Osteoblast (primary cell): Measurements from ENCODE around the gene SERINC1. TPM values are rescaled to one million over a fixed set of nuclear protein-coding genes. Genes with fewer than 3 reads are reported as not detected.

Experiments used
- DNase-seq: peaks from one replicate; pipeline ENCODE4 v3.0.0; 2011; ENCODE audit warnings: low spot score, mixed read lengths; ENCODE audit not compliant: insufficient read length; ENCODE audit errors: missing footprints
- H2AFZ ChIP-seq: 2 replicates; pipeline ENCODE4 v1.6.0; 2011; ENCODE audit warnings: mild to moderate bottlenecking, low read length
- H3K27ac ChIP-seq: 2 replicates; pipeline ENCODE4 v1.5.1; 2011; ENCODE audit warnings: mild to moderate bottlenecking, low read depth, low read length, moderate library complexity
- H3K27me3 ChIP-seq: 2 replicates; pipeline ENCODE4 v1.6.0; 2012; ENCODE audit warnings: mild to moderate bottlenecking, control low read depth, inconsistent platforms, low read length, moderate library complexity; ENCODE audit not compliant: insufficient read depth
- H3K36me3 ChIP-seq: 2 replicates; pipeline ENCODE4 v1.5.1; 2011; ENCODE audit warnings: mild to moderate bottlenecking, low read length, control low read depth, moderate library complexity; ENCODE audit not compliant: insufficient read depth
- H3K4me1 ChIP-seq: 2 replicates; pipeline ENCODE4 v1.5.1; 2011; ENCODE audit warnings: mild to moderate bottlenecking, low read length, control low read depth, moderate library complexity; ENCODE audit not compliant: insufficient read depth
- H3K4me2 ChIP-seq: 2 replicates; pipeline ENCODE4 v1.6.0; 2011; ENCODE audit warnings: mild to moderate bottlenecking, low read length; ENCODE audit not compliant: insufficient read depth
- H3K4me3 ChIP-seq: fragments of 200-600 bp; sonication (generic); 3 replicates; pipeline ENCODE4 v1.5.1; 2012; ENCODE audit warnings: mild to moderate bottlenecking, low read length, inconsistent platforms; ENCODE audit not compliant: insufficient read depth
- H3K79me2 ChIP-seq: 2 replicates; pipeline ENCODE4 v1.6.0; 2012; ENCODE audit warnings: mild to moderate bottlenecking, low read length, control low read depth, inconsistent platforms; ENCODE audit not compliant: insufficient read depth
- H3K9me3 ChIP-seq: 2 replicates; pipeline ENCODE4 v1.5.1; 2011; ENCODE audit warnings: low read depth, low read length, control low read depth
- H4K20me1 ChIP-seq: 2 replicates; pipeline ENCODE4 v1.6.0; 2012; ENCODE audit warnings: mild to moderate bottlenecking, low read length, control low read depth; ENCODE audit not compliant: insufficient read depth
- CTCF ChIP-seq: IDR thresholded peaks from 2 replicates; pipeline ENCODE4 v1.5.1; 2011; ENCODE audit warnings: mild to moderate bottlenecking, low read depth, low read length, moderate library complexity; ENCODE audit errors: extremely low read depth
- total RNA-seq: library from RNA; depleted of rRNA; stranded (reverse); fragments of >200 nt; gene quantifications from 2 replicates; pipeline ENCODE4 v1.2.3, GENCODE V29; 2012

Gene SERINC1
- total RNA-seq, 1 donor = 247 TPM

DNA sequence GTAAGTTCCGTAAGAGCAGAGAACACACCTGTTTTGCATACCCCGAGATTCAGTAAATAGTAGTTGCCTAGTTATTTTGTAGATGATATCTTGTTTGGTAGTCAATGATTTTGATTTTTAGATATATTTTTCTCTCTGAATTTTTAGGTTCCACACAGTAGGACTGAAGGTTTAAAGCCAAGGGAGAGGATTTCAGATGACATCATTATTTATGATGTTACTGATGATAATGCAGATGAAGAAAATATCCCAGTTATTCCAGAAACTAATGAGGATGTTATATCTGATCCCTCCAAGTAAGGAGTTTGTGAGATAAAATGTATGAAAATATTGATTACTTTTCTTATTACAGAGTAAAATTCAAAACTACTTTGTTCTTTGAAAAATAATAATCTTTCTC lies 49.6 kb downstream of the SERINC1 start:
- no peaks in the 10 kb centered on the region for H4K20me1 ChIP-seq
- H3K27me3 ChIP-seq = no peaks in the 10 kb centered on the region
- H3K4me3 ChIP-seq = no peak overlapping the region
- no peaks in the 10 kb centered on the region for H3K4me1 ChIP-seq
- H3K4me2 ChIP-seq = no peak overlapping the region
- peaks cover 29% of the 10 kb centered on the region for H3K36me3 ChIP-seq
- no peaks in the 10 kb centered on the region for H3K79me2 ChIP-seq
- DNase-seq = no peak
- TF ChIP-seq CTCF = no peak
- no peaks in the 10 kb centered on the region for H3K9me3 ChIP-seq
- no peak overlapping the region for H2AFZ ChIP-seq
- no peak overlapping the region for H3K27ac ChIP-seq

- no peak overlapping the region for H3K4me2 ChIP-seq
- H3K27me3 ChIP-seq = no peaks in the 10 kb centered on the region
- no peak overlapping the region for H3K4me3 ChIP-seq
- H3K27ac ChIP-seq = no peak overlapping the region
- no peaks in the 10 kb centered on the region for H3K9me3 ChIP-seq
- no peaks in the 10 kb centered on the region for H3K4me1 ChIP-seq
- TF ChIP-seq CTCF = no peak
- H2AFZ ChIP-seq = no peak overlapping the region
- peaks cover 11% of the 10 kb centered on the region for H3K36me3 ChIP-seq
- DNase-seq = no peak
- no peaks in the 10 kb centered on the region for H3K79me2 ChIP-seq
- H4K20me1 ChIP-seq = no peaks in the 10 kb centered on the region
These were observed 54.8 kb downstream of the SERINC1 start for GRCh38 chr6:122416825-122417224.

GRCh38 chr6:122412001-122412400 lies 59.6 kb downstream of the SERINC1 start:
- TF ChIP-seq CTCF = no peak
- Histone ChIP-seq H3K79me2 (peaks cover 43% of the 10 kb centered on the region), H3K4me1 (no peaks in the 10 kb centered on the region)

DNA sequence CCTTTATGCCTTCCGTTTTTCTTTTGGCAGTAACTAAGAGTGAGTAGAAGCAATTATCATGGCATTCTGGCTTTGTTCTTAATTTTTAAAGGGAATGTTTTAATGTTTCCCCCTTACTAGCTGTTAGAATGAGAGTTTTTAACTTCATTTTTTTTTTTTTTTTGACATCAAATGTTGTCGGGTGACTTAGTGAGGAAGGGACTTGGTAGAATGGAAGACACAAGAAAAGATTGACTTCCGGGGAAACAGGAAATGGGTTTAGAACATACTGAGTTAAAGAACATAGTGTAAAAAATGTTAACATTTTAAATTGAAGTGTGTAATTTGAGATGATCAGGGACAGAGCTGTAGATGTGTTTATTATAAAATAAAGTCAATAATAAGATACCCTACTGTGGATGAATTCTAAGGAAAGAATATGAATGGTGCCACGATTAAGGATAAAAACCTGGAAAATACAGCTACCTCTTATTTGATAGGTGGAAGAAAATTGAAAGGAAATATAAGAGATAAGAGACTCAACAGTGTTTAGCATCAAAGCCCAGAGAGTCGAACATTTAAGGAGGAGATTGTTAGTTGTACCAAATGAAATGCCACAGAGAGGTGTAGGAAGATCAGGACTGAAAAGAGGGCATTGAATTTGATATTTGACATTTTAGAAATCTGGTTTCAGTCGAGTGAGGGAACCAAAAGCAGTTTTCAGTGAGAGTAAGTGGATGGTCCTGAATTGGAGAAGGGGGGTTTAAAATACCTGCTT lies 62.7 kb downstream of the SERINC1 start:
- no peak overlapping the region for H2AFZ ChIP-seq
- H4K20me1 ChIP-seq = peaks cover 8% of the 10 kb centered on the region
- H3K9me3 ChIP-seq = no peaks in the 10 kb centered on the region
- TF ChIP-seq CTCF = no peak
- no peak overlapping the region for H3K4me3 ChIP-seq
- H3K27ac ChIP-seq = no peak overlapping the region
- DNase-seq = no peak
- H3K4me1 ChIP-seq = no peaks in the 10 kb centered on the region
- H3K79me2 ChIP-seq = peaks cover 73% of the 10 kb centered on the region
- no peaks in the 10 kb centered on the region for H3K27me3 ChIP-seq
- no peak overlapping the region for H3K4me2 ChIP-seq
- H3K36me3 ChIP-seq = no peaks in the 10 kb centered on the region

More at GRCh38 chr6:122412001-122412400, 59.6 kb downstream of the SERINC1 start:
- Histone ChIP-seq H2AFZ (no peak overlapping the region), H3K4me2 (no peak overlapping the region), H3K27me3 (no peaks in the 10 kb centered on the region), H3K9me3 (no peaks in the 10 kb centered on the region), H3K36me3 (no peaks in the 10 kb centered on the region), H3K4me3 (no peak overlapping the region), H3K27ac (no peak overlapping the region), H4K20me1 (no peaks in the 10 kb centered on the region)
- no peak for DNase-seq
